Stimulated activated CD4-positive, alpha-beta T cell treated with anti-CD3 and anti-CD28 coated beads, Interleukin-15, amount 100 ng/mL, for 48 hours (primary cell): ENCODE results near the gene ST6GALNAC1.
A peak's percentile ranks its signal among the peaks of the same experiment; 100 is the strongest.
"Not testable (repeated sequence)": the region's sequence is repeated elsewhere in the genome, so short reads cannot be mapped to it uniquely, and the experiment has no call there.

Experiments used
- DNase-seq, 2 donors: peaks; one replicate each; pipeline ENCODE4 v3.0.0-alpha.2; 2020; ENCODE audit warnings: low read depth in 2 of 2

Gene ST6GALNAC1

DNA sequence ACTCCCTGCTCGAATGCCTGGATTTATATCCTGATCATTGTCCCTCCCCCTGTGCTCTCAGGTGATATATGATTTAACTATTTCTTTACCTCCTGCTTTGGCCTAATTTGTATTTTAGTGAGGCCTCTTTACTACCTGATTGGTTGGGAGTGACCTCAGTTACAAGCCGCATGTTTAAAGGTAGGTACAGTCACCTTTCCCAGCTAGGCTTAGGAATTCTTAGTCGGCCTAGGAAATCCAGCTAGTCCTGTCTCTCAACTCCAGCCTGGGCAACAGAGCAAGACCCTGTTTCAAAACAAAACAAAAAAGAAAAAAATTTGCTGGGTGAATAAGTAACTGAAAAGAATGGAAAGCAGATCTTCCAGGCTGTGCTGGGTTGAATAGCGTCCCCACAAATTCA lies 31.1 kb downstream of the ST6GALNAC1 start:
- DNase-seq, result no peak

DNA sequence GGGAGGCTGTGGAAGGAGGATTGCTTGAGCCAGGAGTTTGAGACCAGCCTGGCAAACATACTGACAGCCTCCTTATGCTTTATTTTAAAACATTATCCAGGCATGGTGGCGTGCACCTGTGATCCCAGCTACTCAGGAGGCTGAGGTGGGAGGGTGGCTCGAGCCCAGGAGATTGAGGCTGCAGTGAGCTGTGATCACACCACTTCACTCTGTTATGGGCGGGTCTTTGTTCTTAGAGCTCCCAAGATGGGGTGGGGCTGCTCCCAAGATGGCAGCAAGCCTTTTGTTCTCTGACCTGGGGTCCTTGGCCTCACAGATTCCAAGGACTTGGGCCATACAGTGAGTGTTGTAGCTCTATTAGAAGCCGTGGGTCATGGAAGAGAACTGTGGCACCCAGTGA lies 31.8 kb downstream of the ST6GALNAC1 start:
- no peak for DNase-seq

DNA sequence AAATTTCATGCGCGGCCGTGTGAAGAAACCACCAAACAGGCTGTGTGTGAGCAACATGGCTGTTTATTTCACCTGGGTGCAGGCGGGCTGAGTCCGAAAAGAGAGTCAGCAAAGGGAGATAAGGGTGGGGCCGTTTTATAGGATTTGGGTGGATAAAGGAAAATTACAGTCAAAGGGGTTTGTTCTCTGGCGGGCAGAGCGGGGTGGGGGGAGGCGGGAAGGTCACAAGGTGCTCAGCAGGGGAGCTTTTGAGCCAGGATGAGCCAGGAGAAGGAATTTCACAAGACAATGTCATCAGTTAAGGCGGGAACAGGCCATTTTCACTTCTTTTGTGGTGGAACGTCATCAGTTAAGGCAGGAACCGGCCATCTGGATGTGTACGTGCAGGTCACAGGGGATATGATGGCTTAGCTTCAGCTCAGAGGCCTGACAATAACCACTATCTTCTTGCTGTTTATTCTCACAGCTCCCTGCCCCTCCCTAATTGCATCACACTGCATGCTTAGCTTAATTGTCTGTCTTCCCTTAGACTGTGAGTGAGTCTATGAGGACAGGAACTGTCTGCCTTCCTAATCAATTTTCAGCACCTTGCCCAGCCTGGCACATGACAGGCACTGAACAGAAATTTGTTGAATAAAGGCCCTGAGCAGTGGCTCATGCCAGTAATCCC lies 32.3 kb downstream of the ST6GALNAC1 start:
- not testable (repeated sequence) for DNase-seq

DNA sequence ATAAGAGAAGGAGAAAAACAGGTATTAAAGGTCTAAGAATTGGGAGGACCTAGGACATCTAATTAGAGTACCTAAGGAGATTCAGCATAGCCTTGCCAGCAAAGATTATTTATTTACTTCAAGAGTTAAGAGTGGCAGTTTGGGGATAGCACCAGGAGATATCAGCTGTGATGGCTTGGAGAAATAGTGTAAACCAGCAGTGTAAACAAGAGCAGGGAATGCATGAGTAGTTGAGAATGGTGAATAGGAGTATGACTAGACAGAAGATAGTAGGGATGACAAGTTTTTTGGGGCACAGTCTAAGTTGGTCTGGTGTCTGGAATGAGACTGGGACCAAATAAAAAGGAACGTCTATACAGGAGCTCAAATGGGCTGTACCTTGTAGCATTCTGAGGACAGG lies 36.9 kb downstream of the ST6GALNAC1 start:
- DNase-seq, result not testable (repeated sequence)

DNA sequence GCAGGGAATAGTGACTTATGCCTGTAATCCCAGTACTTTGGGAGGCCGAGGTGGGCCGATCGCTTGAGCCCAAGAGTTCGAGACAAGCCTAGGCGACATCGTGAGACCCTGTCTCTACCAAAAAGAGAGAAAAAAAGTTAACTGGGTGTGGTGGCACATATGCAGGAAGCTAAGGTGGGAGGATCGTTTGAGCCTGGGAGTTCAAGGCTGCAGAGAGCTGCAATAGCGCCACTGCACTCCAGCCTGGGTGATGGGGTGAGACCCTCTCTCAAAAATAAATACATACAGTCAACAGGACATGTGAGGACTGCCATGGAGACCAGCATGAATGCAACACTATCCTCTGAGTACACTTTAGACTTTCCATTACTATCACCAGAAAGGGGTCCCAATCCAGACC lies 42.5 kb downstream of the ST6GALNAC1 start:
- DNase-seq, result no peak

GRCh38 chr17:76599694-76600460 lies 43.7 kb downstream of the ST6GALNAC1 start:
- DNase-seq, result no peak

GRCh38 chr17:76598004-76598439 lies 45.5 kb downstream of the ST6GALNAC1 start:
- no peak for DNase-seq

DNA sequence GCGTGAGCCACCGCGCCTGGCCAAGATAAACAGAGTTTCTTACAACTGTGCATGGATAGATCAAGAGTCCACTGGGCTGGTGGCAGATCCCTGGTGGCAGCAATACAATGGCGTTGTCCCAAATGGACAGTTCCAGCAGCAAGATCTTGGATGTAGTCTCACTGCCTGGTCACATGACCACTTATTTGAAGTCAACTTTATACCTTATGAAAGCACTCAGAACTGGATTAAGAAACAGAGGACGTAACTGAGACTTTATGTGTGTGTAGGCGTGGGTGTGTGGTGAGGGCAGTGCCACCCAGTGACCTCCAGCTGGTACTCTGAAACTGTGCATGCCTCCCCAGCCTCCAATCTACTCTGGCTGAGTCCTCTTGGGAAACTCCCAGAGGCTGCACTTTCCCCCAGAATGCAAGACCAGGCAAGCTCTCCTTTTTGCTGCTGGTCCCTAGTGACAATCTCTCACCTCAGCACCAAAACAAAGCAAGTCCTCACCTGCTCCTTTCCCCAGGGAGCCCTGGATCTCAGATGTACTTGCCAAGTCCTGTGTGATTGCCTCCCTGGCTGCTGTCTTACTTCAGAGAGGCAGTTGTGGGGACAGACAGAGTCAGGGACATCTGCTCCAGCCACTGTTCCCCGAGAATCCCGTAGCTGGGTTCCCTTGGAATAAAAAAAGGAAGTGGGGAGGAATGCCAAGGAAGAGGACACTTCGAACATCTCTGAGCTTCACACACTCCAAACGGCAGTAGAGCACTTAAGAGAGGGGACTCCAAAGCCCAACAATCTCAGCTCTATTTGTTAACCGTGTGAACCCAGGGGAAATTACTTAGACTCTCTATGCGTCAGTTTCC lies 46.2 kb downstream of the ST6GALNAC1 start:
- no peak for DNase-seq

GRCh38 chr17:76594690-76595089 lies 48.9 kb downstream of the ST6GALNAC1 start:
- no peak for DNase-seq

GRCh38 chr17:76593959-76594358 lies 49.6 kb downstream of the ST6GALNAC1 start:
- DNase-seq, result no peak

DNA sequence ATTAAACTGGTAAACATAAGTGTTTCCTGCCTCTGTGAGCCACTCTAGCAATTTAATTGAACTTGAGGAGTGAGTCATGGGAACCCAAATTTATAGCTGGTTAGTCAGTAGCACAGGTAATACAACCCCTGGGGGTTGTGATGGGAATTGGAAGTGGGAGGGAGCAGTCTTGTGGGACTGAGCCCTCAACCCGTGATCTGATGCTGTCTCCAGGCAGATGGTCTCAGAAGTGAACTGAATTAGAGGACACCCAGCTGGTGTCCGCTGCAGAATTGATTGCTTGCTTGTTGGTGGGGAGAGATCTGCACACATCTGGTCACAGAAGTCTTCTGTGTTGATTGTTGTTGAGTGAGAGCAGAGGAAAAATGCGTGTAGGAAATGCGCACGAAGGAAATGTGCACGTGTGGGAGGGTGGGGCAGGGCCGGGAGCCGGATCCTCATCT lies 50.2 kb downstream of the ST6GALNAC1 start:
- no peak for DNase-seq

DNA sequence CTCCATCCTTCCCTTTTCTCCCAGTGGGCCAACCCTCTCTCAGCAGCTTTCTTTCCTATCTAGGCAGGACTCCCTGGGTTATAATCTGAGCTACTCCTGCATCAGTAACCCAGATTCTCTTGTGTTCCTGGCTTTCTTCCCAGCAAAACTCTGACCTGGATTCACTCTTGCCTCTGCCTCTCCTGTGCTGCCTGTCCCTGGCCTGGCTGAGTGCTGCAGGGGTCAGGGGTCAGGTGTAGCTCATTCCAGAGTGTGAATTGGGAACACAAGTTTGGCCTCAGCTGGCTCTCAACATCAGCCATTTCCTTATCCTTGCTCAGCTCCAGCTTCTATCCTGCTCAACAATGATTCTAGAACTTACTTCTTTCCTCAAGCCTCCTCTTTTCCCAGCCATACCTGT lies 55.4 kb downstream of the ST6GALNAC1 start:
- no peak for DNase-seq

GRCh38 chr17:76586741-76587487 lies 56.6 kb downstream of the ST6GALNAC1 start:
- no peak for DNase-seq

DNA sequence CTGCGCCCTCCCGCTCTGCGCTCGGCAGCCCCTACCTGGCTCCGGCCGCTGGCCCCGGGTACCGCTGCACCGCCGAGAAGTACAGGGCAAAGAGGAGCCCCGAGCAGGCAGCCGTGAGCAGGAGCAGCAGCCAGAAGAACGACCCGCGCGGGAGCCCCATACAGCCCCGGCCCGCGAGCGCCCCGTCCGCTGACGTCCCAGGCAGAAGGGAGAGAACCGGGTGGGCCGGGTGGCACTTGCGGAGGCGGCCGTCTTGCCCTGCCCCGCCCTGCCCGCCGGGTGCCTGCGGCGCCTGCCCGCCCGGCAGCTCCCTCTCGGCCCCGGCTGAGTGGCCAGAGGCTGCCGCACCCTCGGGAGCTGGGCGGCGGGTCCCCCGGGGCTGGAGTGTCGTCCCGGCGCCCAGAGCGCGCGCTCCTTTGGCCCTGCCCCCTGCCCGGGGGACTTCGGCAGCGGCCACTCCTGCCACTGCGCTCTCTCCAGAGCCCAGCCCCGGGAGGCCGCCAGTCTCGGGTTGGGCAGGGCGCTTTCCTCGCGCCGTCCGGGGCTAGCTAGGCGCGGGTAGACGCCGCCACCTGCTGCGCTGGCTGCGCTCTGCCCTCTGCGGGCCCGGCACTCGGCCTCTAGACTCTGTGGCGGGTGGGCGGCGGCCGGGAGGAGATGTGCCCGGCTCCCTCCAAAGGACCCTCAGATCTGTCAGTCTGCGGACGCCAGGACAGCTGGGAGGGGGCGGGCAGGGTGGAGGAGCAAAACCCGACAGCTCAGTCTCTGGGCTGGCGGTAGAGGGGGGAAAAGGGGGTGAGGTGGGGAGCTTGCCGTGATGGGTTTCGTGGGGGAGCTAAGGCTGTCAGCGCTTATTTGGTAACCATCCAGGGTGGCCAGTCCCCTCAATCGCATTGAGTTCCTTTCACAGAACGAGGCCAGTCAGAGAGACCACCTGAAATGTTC lies 57.6 kb downstream of the ST6GALNAC1 start, which contains the start of gene ST6GALNAC2:
ST6GALNAC2 (minus strand) TSS at position 212 of the 945 bp plus-strand sequence; CDS start at position 160, 52 bp downstream.
- DNase-seq, result peak in 1 of 2 donors; percentile 22

DNA sequence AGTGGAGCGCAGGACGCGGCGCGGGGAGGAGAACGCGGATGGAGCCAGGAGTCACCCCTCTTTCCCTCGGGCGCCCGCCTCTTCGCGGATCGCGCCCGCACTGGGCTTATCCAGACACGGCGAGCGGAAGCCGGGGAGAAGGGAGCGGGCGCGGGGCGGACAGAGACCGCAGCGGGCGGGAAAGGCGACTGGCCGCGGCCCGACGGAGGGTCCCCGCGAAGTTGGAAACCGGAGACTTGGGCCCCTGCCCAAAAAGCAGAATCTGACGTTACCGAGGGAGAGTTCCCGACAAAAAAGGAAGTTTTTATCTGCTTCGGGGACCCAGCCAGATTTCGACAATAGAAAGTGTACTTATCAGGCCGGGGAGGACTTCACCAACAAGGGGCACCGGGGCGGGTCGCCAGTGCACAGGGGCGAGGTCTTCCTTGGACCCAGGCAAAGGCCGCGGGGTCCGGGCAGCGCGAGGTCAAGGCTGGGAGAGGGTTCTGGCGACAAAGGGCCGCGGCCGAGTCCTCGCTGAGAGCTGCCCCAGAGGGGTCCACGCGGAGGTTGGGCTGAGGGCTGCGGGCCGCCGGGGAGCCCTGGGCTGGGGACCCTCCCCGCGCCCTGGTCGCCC lies 58.4 kb downstream of the ST6GALNAC1 start:
- no peak for DNase-seq

GRCh38 chr17:76584427-76585032 lies 59.0 kb downstream of the ST6GALNAC1 start:
- no peak for DNase-seq

DNA sequence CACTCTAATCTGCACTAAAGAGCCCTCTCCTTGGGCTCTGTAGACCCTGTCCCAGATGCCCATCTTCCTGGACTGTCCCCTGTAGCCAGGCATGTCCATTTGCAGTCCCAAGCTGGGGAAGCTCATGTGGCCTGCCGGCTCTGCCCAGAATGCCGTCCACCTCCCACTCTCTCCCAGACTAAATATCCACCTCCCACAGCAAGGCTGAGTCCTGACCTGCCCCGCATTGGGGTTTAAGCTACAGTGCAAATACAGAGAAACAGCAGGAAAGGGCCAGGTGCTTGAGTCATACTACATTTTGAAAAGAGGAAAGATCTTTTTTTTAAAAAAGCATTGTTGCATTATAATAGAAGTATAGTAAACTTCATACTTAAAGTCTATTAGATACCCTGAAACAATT lies 60.9 kb downstream of the ST6GALNAC1 start:
- no peak for DNase-seq

DNA sequence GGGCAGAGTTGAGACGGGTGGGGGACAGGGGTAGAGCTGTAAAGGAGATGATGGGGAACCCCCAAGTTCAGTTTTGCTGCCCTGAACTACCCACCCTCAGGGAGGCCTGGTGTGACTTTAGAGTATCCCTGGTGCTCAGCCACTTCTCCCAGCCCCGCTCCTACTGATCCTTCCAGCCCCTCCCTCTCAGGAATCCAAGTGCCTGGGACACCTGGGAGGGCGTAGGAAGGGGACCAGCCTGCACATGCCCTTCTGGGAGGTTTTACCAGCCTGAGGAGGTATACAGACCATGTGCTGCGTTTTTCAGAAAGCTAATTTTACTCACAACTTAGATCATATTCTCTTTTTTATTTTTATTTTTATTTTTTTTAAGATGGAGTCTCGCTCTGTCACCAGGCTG lies 62.0 kb downstream of the ST6GALNAC1 start:
- DNase-seq, result no peak

GRCh38 chr17:76579281-76579680 lies 64.3 kb downstream of the ST6GALNAC1 start:
- no peak for DNase-seq
